HS-5 (cell line): Measurements from ENCODE around the gene GPD2.
A peak's percentile ranks its signal among the peaks of the same experiment; 100 is the strongest.

ENCODE experiments used
- DNase-seq: peaks from one replicate; pipeline ENCODE4 v3.0.0-alpha.2; 2012; ENCODE audit warnings: low read depth

The GPD2 gene

DNA sequence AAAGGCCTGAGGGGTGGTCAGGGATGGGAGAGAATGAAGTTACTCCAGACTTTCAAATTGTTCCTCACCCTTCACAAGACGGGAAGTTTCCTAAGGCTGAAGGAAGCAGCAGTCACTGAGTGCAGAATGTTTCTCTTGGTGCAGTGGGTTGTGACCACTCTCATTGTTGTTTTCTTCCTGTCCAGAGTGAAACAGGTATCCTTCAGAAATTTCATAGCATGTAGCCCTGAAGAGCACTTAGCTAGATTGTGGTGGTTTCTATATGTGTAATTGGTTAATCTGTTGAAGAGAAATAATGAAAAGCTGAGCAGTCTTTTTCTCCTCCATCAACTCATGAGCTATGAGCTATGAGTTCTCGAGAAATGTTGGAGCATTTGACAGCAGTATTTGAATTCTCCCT, 96.8 kb downstream of the GPD2 start:
- no peak for DNase-seq

DNA sequence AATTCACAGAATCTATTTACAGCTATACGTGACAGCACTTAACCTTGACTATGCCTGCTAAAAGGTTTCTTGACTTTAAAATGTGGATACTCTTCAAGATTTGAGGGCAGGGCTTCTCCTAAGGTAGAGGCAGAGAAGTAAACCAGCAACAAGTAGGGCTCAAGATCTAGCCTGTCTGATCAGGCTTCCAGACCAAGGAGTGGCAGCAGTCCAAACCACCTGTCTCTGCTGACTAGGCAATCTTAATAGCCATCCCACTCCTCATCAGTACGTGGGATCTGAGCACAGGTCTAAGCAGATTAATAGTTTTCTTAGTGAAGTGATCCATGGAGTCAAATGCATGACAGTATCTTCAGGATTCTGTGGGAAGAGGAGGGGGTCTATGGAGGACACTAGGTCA, 100.4 kb downstream of the GPD2 start:
- DNase-seq = no peak

DNA sequence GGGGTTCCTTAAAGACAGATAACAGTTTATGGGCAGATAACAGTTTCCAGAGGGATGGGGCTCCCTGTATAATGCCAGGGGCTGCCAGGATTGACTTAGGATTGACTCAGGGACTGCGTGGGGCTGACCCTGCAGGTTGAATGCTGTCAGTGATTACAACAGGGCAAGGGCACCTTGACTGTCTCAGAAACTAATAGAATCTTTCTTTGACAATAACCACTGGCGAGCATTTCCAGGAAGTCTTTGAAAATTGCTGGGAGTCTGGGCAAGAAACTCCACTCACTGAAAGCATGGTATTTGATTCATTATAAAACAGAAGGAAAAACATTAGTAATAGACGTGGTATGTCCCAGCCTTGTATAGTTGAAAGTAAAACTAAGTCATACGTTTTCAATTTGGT, 101.0 kb downstream of the GPD2 start:
- DNase-seq = peak; percentile 11

DNA sequence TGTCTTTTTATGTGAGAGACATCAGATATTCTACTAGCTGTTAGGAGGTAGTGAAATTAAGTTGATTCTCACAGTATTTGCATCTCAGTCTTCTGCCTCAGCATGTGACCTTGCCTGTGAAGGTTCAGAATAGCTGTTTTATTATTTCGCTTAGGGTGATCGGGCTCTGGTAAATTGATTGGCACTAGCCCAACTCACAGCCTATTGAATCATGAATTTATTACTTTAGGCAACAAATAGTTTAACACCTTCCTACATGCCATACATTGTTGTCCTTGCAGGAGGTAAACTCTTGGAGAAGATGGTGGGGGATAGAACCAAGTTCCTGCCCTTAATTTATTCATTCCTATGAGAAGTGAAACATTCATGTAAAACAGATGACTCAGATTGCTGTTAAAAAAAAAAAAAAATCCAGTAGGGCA, 101.9 kb downstream of the GPD2 start:
- DNase-seq = peak; percentile 3

DNA sequence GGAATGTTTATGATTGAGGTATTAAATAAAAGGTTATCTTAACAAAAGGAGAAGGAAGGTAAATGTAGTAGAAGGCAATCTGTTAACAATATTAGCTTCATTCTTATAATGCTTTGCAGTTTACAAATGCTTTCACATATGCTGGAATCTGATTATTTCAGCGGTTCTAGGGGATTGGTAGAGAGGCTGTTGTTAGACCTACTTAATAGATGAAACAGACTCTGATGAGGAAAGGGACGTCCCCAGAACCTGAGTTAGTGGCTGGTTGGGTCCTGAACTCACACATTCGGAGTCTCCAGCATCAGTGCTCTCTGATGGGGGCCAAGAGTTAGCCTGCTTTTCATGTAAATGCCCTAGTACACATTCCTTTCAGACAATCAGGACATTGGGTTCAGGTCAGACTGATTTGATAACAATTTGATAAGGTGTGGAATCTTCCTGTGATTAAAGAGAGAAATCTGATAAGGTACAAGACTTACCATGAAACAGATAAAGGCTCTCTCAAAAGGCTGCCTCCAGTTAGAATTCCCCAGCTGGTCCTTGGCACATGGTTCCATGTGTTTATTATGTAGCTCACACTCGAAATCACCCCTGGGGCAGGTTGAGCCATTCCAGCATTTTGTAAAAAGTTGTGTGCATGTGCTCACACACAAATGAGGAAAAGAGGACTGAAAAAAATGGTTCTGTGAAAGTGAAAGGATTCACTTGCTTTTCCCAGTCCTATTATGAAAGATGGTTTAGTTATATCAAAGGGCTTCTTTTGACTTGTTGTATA, 103.1 kb downstream of the GPD2 start:
- no peak for DNase-seq

DNA sequence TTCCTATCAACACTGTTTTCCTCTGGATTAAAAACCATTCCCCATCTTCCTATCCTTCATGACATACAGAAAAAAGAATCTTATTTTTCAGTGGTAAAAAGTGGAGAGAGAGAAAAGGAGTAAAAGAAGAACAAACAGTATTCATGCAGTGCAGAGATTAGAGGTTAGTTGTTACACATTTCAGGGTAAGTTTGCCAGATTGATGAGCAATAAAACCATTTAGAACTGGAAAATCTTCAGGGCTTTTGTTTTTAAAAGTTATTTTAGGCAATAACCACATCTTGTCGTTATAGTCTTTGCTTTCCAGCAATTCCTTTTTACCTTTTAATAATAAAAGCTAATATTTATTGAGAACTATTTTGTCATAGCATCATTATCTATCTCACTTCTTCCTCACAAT, 104.5 kb downstream of the GPD2 start:
- no peak for DNase-seq

DNA sequence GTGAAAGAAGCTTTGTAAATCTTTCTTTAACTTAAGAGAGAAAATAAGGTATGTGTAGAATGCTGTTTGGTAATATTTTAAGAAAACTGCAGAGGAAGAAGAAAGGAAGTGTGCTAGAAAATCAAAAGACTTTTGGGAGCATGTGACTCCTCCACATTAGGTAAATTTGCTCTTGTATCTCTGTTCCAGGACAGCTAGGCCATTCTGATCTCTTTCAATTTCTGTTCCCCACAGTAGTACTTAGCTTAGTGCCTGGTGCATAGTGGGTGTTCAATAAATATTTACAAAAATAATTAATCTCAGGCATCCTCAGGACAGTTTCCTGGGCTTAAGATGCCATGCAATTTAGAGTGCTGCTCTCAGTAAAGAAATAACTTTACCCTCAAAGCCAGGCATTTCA, 105.0 kb downstream of the GPD2 start:
- no peak for DNase-seq

DNA sequence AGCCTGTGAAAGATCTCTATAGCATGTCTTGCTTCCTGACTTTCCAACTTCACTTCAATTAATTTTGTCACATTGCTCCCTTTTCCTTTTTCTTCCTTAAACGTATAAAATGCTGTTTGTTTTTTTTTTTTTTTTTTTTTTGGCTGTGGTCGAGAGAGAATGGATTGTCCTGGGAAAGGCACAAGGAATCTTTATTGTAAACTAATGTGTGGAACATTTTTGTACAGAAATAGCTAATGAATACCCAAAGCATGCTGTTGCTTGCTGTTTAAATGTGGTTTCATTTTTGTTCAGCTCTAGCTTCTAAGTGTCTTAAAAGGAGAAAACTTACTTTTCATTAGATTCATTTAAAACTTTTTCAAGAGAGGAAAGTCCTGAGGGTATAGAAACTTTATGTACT, 105.5 kb downstream of the GPD2 start:
- DNase-seq = no peak

DNA sequence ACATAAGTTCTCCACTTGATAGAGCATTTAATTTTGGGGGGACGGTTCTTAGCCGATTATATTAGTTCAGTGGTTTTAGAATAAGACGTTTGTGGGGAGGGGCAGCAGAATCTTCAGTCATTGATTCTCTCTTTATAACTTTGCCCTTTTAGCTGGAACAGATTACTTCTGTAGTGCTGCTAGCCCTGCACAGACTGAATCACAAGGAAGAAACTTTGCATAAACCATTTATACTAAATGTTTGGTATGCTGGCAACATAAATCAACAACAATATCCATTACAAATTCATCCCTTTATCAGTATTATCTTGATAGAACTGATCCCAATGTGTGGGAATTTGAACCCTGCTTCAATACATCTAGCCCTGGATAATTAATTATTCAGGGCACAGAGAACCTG, 112.2 kb downstream of the GPD2 start:
- no peak for DNase-seq

DNA sequence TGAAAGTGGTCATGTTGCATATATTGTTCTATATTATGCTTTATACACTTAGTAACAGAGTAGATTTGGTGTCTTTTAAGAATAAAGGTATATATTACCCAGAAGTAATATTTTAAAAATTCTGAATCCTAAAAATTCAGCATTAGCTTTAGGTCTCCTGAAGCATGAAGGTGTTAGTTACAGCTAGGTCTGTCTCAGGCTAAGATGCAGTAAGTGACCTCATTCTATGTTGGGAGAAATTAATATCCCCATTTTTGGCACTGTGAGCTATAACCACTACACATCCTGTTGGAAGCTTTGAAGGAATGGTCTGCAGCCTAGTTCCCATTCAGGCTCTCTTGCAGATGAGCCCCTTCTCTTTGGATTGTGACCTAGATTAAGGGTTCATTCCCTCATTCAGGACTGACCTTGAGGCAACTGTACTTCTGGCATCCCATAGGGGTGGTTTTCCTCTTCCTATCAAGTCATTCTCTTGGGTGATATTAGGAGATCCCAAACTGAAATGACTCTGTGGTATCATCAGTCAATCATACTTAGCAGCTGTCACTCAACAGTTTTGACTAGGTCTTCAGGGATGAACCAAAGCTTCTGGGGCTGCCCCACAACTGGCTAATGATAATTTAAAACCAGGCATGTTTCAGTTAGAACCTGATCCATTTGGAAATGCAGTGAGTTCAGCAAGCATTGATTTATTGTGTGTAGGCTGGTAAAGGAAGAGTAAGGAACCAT, 117.7 kb downstream of the GPD2 start:
- DNase-seq = no peak

DNA sequence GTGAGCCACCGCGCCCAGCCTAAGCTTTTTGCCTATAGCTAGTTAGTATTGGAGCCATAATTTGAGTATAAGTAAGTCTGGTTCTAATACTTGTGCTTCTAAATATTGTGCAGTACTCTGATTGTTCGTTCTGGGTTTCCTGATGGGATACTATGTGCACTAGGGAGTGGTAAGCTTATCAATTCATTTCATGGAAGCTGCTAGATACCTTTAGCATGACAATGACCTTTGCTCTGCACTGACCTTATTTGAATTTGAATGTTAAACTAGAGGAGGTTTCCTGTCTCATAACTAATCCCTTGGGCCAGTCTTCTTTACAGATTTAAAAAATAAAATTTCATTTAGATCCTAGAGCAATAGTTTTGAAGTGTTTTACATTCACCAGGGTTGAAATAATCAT, 125.1 kb downstream of the GPD2 start:
- no peak for DNase-seq

DNA sequence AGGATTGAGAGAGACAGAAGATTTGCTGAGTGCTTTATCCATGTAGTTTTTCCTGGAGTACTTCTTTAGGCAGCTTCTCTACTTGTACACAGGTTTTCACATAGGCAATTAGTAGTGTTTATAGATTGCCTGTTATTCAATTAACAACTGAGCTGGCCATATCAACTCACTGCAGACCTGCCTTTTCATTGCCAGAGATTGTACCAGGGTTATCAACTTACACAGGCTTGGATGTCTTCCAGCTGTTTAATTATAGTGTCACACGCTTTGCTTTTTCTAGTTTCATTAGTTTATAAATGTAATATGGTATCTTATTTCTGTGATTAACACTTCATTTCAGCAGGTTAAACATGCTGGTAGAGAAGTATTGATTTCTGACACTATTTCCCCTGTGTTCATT, 125.9 kb downstream of the GPD2 start:
- DNase-seq = no peak

DNA sequence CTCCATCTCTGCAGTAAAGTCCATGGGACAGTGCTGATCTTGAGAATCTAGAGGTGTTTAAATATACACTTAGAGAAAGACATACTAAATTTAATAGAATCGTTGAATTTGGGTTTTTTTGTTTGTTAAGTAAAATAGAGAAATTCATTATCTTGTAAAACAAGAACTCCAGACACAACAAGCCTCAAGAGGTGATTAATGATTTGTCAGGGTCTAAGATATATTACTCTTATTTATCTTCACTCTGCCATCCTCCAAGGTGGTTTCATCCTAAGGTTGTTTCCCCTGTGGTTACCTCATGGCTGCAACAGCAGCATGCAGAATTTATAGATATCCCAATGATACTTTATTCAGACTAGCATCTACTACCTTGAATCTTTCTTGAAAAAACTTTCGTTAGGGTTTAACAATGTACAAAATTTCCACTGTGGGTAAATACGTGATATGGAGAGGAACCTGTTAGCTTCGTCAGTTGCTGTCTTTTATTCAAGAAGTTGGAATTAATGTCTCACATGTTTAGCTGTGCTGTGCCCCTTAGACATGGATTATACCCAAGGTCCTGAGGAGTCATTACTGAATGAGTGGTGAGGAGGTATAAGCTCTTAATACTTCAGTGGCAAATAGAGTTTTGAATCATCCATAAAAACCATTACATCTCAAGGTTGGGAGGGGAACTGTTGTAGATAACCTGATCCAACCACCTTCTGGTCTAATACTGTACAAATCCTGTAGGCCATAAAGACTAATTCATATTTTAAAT, 128.0 kb downstream of the GPD2 start:
- DNase-seq = no peak

DNA sequence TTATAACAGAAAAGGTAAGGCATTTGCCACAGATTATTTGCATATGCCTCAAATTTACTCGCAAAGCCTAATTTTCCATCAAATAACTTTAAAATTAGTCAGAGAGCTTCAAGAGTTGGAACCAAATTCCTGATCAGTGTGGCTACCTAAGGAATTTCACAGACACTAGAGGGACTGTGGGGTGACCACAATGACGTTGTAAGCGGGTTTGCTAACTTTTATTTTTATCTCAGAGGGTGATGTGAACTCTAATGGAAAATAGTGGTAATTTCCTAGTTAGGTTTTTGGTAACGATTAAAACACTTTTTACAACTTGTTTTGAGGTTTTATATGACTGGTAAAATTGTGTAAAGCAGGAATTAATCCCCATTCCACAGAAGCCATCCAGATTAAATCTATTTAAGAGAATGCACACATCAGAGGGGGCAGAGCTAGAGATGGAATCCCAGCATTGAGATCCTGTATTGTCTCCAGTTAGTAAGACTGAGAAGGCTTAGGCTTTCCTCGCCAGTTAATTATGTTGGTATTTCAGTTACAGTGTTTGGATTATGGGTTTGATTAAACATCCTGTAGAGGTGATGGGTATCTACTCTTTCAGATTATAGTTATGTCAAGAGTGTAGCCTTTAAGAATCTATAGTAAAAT, 129.0 kb downstream of the GPD2 start:
- DNase-seq = peak; percentile 78

DNA sequence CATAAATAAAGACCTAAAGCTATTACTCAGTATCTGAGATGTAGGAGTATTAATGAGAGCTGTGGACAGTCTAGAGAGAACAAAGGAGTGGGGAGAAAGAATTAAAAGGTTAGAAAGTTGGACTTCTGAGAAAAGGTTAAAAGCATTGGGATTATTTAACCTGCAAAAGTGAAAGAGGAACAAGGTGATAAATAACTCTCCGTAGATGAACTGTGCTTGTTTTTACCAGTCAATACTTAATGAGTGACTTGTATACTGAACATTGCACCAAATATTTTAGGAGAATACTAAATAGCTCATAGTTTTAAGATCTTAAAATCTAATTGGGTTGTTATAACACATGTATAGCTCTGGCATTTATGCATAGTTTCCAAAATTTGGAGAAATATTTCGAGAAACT, 137.5 kb downstream of the GPD2 start:
- no peak for DNase-seq

DNA sequence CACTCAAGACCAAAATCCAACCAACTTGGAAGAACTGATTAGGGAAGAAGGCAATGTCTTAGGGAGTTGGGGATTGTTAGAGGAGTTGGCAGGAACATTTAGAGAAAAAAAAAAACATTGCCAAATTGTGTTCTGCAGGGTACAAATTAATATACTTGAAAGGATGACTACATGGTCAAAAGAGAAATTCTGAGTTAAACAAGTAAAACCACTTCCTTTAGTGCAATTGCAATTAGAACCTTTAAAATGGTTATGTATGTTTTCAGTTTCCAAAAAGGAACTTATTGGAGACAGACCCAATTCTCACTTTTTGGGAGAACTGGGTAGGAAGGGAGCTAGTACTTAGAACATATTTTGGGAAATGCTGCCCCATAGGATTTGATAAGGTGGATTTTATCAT, 137.9 kb downstream of the GPD2 start:
- no peak for DNase-seq

DNA sequence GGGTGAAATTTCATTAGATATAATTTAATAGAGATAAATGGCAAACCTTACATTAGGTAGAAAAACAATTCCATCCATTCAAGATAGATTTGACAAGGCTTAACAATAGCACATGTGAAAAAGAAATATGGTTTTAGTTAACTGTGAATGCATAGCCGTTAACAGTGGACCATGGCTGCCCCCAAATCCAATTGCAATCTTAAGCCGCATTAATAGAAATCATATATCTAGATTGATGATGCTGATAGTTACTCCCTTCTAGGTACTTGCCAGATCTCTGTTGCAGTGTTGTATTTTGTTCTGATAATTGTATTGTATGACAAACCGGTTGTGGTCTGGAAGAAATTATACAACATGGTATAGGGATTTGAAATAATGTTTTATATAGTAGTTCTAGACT, 139.8 kb downstream of the GPD2 start:
- DNase-seq = no peak

DNA sequence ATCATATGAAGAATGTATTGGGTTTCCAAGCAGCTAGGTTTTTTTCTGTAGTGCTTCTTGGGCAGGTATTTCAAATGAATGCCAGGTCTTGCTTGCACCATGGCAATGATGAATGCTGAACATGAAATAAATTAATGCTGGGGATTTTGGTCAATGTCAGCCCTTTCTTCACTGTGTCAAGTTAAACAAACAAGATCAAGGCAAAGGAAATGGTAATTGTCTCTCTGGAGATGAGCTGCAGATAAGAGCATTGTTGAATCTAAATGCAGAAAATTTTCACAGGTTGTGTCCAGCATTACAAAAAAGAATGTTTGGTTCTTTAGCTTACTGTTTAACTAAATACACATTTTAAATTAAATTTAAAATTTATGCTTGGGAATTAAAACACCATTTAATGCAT, 144.3 kb downstream of the GPD2 start:
- DNase-seq = no peak

DNA sequence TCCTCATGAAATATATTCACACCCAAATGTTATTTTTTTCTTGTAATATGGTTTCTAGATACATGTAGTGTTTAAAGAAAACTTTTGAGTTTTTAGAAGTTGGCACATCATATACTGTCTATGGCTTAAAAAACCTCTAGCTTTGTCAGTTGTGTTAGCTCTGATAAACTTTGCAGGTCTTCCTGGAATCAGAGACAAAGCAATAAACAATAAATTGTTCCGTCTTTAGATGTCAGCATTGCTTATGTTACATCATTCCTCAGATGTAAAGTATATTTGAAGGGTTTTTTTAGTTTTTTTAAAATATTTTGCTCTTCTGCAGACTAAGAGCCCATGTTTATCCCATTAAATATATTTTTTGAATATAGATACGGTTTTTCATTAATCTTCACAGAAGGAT, 145.1 kb downstream of the GPD2 start:
- no peak for DNase-seq

DNA sequence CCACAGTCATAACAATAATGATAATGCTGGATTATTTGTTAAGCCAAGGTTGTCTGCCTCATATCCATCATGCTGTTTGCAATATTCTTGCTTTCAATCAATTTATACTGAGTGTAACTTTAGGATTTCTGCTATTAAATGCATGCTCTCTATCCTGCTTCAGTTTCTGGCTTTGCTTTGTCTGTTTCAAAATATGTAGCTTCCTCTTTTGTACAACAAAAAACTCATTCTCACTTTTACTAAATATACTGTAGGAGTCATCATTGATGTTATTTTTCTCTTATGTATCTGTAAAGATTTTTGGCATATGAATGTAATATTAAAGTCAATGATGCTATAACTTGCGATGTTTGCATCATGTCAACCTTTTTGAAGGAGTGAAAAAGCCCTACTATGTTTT, 149.3 kb downstream of the GPD2 start:
- no peak for DNase-seq

DNA sequence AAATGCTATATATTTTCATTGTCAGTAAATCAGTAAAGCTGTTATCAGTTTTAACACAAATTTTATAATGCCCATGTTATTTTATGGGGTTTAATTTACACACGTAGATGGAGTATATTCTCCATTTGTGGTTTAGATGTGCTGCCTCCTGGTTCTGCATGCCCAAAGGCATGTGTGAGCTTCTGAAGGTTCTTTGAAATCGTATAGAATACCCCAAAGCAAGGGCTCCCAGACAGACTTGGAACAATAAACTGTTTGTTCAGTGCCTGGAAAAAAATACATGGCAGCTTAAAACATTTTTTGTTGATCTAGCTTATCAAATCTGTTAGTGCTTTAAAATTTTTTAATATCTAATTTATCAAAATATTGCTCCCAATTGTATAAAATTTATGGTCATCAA, 150.4 kb downstream of the GPD2 start:
- DNase-seq = no peak

DNA sequence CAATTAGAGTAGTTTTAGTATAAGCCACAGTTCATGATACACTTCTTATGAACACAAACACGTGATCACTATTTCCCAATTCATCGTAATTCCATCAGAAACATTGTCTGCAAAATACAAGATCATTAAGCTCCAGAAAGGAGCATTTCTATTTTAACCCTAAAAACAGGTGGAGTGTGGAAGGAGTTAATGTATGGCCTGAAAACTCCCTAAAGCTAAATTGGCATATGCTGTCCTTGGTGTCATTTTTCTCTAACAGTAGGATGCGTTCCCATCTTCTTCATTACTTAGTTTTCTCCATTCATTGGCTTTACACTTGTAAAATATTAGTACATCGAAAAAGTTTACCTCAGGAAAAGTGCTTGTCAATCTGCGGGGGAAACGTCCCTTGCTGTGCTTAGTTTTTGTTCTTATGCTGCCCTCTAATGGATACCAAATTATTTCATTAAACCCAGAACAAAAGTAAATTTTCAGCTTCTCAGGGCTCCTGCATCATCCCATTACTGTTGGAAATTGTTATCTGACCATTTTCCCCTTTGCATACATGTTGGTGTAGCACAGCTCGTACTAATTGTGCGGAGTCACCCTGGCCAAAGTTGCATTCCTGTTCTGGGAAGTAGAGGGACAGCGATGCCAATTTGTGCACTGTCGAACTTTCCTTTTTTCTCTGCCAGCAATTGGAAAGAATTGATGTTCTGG, 153.4 kb downstream of the GPD2 start:
- DNase-seq = peak; percentile 13
